PC-9 (cell line): ENCODE results near the gene SLC8A2. TPM values are rescaled to one million over a fixed set of nuclear protein-coding genes. Genes with fewer than 3 reads are reported as not detected.

Experiments used
- BruUV-seq: library from RNA; stranded (reverse); fragments of 400-500 nt; replicated peaks from 2 replicates; lab custom pipeline; 2021; lab: Mats Ljungman, UMichigan
- CTCF ChIA-PET: fragments of 300-600 bp; sonication (Branson Sonifier 250); formaldehyde crosslinking; loops from one replicate; lab custom pipeline; 2022; ENCODE audit warnings: antibody characterized with exemption; lab: Charles Lee
- POLR2A ChIA-PET: fragments of 300-600 bp; sonication (Branson Sonifier 250); formaldehyde crosslinking; loops from one replicate; lab custom pipeline; 2022; ENCODE audit warnings: antibody characterized with exemption; ENCODE audit not compliant: unreplicated experiment; lab: Charles Lee
- DNase-seq, 2 experiments: peaks; one replicate each; pipeline versions ENCODE4 v3.0.0 to v3.0.0-alpha.2; 2015 to 2022; ENCODE audit warnings: mixed read lengths in 1 of 2
- H2AFZ ChIP-seq: fragments of 200-600 bp; sonication (generic); 2 replicates; pipeline ENCODE4 v1.8.1; 2017; ENCODE audit warnings: antibody characterized with exemption
- H3F3A ChIP-seq: fragments of 200-600 bp; sonication (generic); 2 replicates; pipeline ENCODE4 v1.8.1; 2017; ENCODE audit warnings: antibody characterized with exemption, mild to moderate bottlenecking, low read depth; ENCODE audit not compliant: insufficient read depth
- H3K27ac ChIP-seq: fragments of 200-600 bp; sonication (generic); 2 replicates; pipeline ENCODE4 v1.6.1; 2016; ENCODE audit warnings: mixed run types
- H3K27me3 ChIP-seq: fragments of 200-600 bp; sonication (generic); 2 replicates; pipeline ENCODE4 v1.6.1; 2016; ENCODE audit warnings: low read depth, mixed run types; ENCODE audit not compliant: insufficient read depth
- H3K36me3 ChIP-seq: fragments of 200-600 bp; sonication (generic); 2 replicates; pipeline ENCODE4 v1.6.1; 2016; ENCODE audit warnings: low read depth, mixed run types
- H3K4me1 ChIP-seq: fragments of 200-600 bp; sonication (generic); replicated peaks from 2 replicates; pipeline ENCODE4 v1.6.1; 2016; ENCODE audit warnings: mixed run types; ENCODE audit not compliant: insufficient read depth
- H3K4me2 ChIP-seq: fragments of 200-600 bp; sonication (generic); 2 replicates; pipeline ENCODE4 v1.6.1; 2017; ENCODE audit warnings: mixed run types
- H3K4me3 ChIP-seq: fragments of 200-600 bp; sonication (generic); 2 replicates; pipeline ENCODE4 v1.6.1; 2016; ENCODE audit warnings: mixed run types
- H3K79me2 ChIP-seq: fragments of 200-600 bp; sonication (generic); 2 replicates; pipeline ENCODE4 v1.6.1; 2017; ENCODE audit warnings: low read depth, mixed run types
- H3K9me2 ChIP-seq: fragments of 200-600 bp; sonication (generic); 2 replicates; pipeline ENCODE4 v1.8.1; 2017; ENCODE audit warnings: mild to moderate bottlenecking; ENCODE audit not compliant: insufficient read depth
- H3K9me3 ChIP-seq: fragments of 200-600 bp; sonication (generic); 2 replicates; pipeline ENCODE4 v1.8.1; 2016; ENCODE audit warnings: low read depth; ENCODE audit not compliant: insufficient read depth
- H4K20me1 ChIP-seq: fragments of 200-600 bp; sonication (generic); 2 replicates; pipeline ENCODE4 v1.8.1; 2017; ENCODE audit not compliant: insufficient read depth
- CTCF ChIP-seq: fragments of 200-600 bp; sonication (generic); conservative IDR thresholded peaks from 2 replicates; pipeline ENCODE4 v1.6.1; 2017; ENCODE audit warnings: mixed run types, antibody characterized with exemption, mild to moderate bottlenecking, moderate library complexity
- EZH2 ChIP-seq: fragments of 200-600 bp; sonication (generic); IDR thresholded peaks from 2 replicates; pipeline ENCODE4 v1.8.0; 2017; ENCODE audit warnings: antibody characterized with exemption, low read depth
- intact Hi-C: fragments of 100-400 bp; cut with micrococcal nuclease; formaldehyde crosslinking; loops from one replicate; pipeline ENCODE4 v1.10.0; 2022; ENCODE audit not compliant: unreplicated experiment
- total RNA-seq: library from RNA; stranded (reverse); gene quantifications from 2 replicates; pipeline ENCODE4 v1.2.3, GENCODE V29; 2021

The SLC8A2 gene
- total RNA-seq, 1 experiment from 2014 or later: not detected

GRCh38 chr19:47434088-47434487 lies 37.6 kb downstream of the SLC8A2 start:
- no peak for DNase-seq
- ChIA-PET CTCF (interaction anchor here (0.5 to 0.6 kb wide), 3 partner anchors 125 to 440 kb away, joined by 4 to 14 read pairs (median 12); no protein-coding TSS in a partner anchor), POLR2A (no interaction called here)
- no peaks in the 10 kb centered on the region for H3K9me2 ChIP-seq
- TF ChIP-seq EZH2: no peak
- no peak for TF ChIP-seq CTCF
- H3K4me3 ChIP-seq: no peak overlapping the region
- no peaks in the 10 kb centered on the region for H3K79me2 ChIP-seq
- H2AFZ ChIP-seq: no peak overlapping the region
- H3K27ac ChIP-seq: no peak overlapping the region
- H4K20me1 ChIP-seq: no peaks in the 10 kb centered on the region
- peaks cover 14% of the 10 kb centered on the region for H3K27me3 ChIP-seq
- intact Hi-C loops: no loop called here
- no TSS peak for BruUV-seq
- no peaks in the 10 kb centered on the region for H3K9me3 ChIP-seq
- H3K4me2 ChIP-seq: no peak overlapping the region
- H3K4me1 ChIP-seq: peaks cover 4% of the 10 kb centered on the region
- no peaks in the 10 kb centered on the region for H3K36me3 ChIP-seq
- peaks cover 11% of the 10 kb centered on the region; the same call in 1 of the 2 replicates for H3F3A ChIP-seq

GRCh38 chr19:47433121-47433520 lies 38.6 kb downstream of the SLC8A2 start:
- DNase-seq: no peak
- BruUV-seq: no TSS peak
- Histone ChIP-seq H3K9me3 (no peaks in the 10 kb centered on the region), H3K4me1 (peaks cover 14% of the 10 kb centered on the region), H2AFZ (no peak overlapping the region), H3F3A (peaks cover 21% of the 10 kb centered on the region; the same call in 1 of the 2 replicates), H3K9me2 (no peaks in the 10 kb centered on the region), H4K20me1 (no peaks in the 10 kb centered on the region), H3K27me3 (peaks cover 14% of the 10 kb centered on the region), H3K4me3 (no peak overlapping the region), H3K79me2 (no peaks in the 10 kb centered on the region), H3K36me3 (no peaks in the 10 kb centered on the region), H3K27ac (no peak overlapping the region), H3K4me2 (no peak overlapping the region)
- TF ChIP-seq EZH2: no peak
- TF ChIP-seq CTCF: no peak
- intact Hi-C loops: no loop called here
- ChIA-PET POLR2A (no interaction called here), CTCF (interaction anchor here (0.5 to 0.7 kb wide), 2 partner anchors 223 to 357 kb away, joined by 3 to 7 read pairs; no protein-coding TSS in a partner anchor)

GRCh38 chr19:47432499-47432898 lies 39.2 kb downstream of the SLC8A2 start:
- H3K9me2 ChIP-seq: no peaks in the 10 kb centered on the region
- ChIA-PET POLR2A (no interaction called here), CTCF (no interaction called here)
- no peak overlapping the region for H3K4me2 ChIP-seq
- TF ChIP-seq EZH2 (no peak), CTCF (no peak)
- H3K4me1 ChIP-seq: peaks cover 20% of the 10 kb centered on the region
- no peak overlapping the region for H2AFZ ChIP-seq
- no peaks in the 10 kb centered on the region for H3K79me2 ChIP-seq
- H3F3A ChIP-seq: peaks cover 27% of the 10 kb centered on the region
- H3K27ac ChIP-seq: no peak overlapping the region
- no peak overlapping the region for H3K4me3 ChIP-seq
- DNase-seq: no peak
- H4K20me1 ChIP-seq: no peaks in the 10 kb centered on the region
- no peaks in the 10 kb centered on the region for H3K36me3 ChIP-seq
- peaks cover 14% of the 10 kb centered on the region for H3K27me3 ChIP-seq
- no TSS peak for BruUV-seq
- H3K9me3 ChIP-seq: no peaks in the 10 kb centered on the region
- intact Hi-C loops: no loop called here
